ENCODE data around the gene BATF.

GRCh38 chr14:75515629-75515996, 6.7 kb upstream of the BATF start:
- TF ChIP-seq CTCF (IDR thresholded peaks at IDR 0.05) (no peak), POLR2AphosphoS5 (IDR thresholded peaks at IDR 0.05) (no peak)

All from esophagus muscularis mucosa (tissue), 3 donors.